ENCODE data around the gene HEXIM2.

HEXIM2 gene

DNA sequence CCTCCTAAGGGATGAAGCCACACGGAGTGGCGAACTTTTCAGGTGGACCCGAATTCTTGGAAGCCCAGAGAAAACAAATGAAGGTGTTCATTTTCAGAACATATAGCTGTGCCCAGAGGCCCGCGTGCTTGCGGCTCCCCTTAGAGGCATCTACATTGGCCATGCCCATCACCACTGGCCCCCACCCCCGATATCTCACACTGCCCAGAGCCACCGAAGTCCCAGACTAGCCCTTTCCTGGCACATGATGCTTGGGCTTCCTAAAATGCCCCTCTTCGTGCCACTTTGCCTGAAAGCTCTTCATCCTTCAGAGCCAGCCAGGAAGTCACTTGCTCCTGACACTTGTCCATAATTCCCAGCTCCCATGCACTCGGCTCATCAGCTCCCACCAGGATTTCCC is 15.5 kb upstream of the HEXIM2 start:
- Histone ChIP-seq H3K27me3 (ENCODE audit: control insufficient read depth, insufficient read depth, low read length) (no peaks in the 10 kb centered on the region), H3K79me2 (no peaks in the 10 kb centered on the region), H3K4me1 (no peaks in the 10 kb centered on the region), H3K36me3 (ENCODE audit: control insufficient read depth, insufficient read depth, low read length) (no peaks in the 10 kb centered on the region), H2AFZ (no peak overlapping the region), H3K9me3 (ENCODE audit: control insufficient read depth, low read length) (no peaks in the 10 kb centered on the region), H3K4me3 (ENCODE audit: low read depth, low read length) (peak overlapping the region; percentile 89), H3K4me2 (ENCODE audit: low read length) (peak overlapping the region; percentile 66), H3K9ac (no peak overlapping the region), H3K27ac (peak overlapping the region; percentile 100)
- TF ChIP-seq, protein P1, sequence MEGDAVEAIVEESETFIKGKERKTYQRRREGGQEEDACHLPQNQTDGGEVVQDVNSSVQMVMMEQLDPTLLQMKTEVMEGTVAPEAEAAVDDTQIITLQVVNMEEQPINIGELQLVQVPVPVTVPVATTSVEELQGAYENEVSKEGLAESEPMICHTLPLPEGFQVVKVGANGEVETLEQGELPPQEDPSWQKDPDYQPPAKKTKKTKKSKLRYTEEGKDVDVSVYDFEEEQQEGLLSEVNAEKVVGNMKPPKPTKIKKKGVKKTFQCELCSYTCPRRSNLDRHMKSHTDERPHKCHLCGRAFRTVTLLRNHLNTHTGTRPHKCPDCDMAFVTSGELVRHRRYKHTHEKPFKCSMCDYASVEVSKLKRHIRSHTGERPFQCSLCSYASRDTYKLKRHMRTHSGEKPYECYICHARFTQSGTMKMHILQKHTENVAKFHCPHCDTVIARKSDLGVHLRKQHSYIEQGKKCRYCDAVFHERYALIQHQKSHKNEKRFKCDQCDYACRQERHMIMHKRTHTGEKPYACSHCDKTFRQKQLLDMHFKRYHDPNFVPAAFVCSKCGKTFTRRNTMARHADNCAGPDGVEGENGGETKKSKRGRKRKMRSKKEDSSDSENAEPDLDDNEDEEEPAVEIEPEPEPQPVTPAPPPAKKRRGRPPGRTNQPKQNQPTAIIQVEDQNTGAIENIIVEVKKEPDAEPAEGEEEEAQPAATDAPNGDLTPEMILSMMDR (IDR thresholded peaks at IDR 0.05), result no peak

DNA sequence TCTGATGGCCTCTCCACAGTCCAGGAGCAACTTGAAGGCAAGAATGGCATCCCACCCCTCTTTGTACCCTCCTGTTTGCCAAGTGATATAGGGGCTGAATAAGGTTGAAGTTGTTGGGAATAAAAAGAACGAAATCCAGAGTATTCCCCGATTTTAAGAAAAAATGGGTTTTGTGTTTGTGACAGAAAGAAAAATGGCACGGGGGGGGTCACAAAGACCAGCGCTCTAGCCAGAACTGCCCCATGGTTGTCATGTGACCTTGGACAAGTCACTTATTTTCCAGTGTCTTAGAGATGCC is 15.1 kb upstream of the HEXIM2 start:
- peaks cover under 1% of the 10 kb centered on the region for H3K79me2 ChIP-seq
- no peaks in the 10 kb centered on the region for H3K27me3 ChIP-seq (ENCODE audit: control insufficient read depth, insufficient read depth, low read length)
- H3K9ac ChIP-seq, result no peak overlapping the region
- H3K4me3 ChIP-seq (ENCODE audit: low read depth, low read length), result peak overlapping the region; percentile 89
- peak overlapping the region; percentile 66 for H3K4me2 ChIP-seq (ENCODE audit: low read length)
- no peaks in the 10 kb centered on the region for H3K9me3 ChIP-seq (ENCODE audit: control insufficient read depth, low read length)
- H3K36me3 ChIP-seq (ENCODE audit: control insufficient read depth, insufficient read depth, low read length), result no peaks in the 10 kb centered on the region
- TF ChIP-seq, protein P1 (IDR thresholded peaks at IDR 0.05), result no peak
- H2AFZ ChIP-seq, result no peak overlapping the region
- H3K27ac ChIP-seq, result peak overlapping the region; percentile 100
- H3K4me1 ChIP-seq, result peaks cover 2% of the 10 kb centered on the region

DNA sequence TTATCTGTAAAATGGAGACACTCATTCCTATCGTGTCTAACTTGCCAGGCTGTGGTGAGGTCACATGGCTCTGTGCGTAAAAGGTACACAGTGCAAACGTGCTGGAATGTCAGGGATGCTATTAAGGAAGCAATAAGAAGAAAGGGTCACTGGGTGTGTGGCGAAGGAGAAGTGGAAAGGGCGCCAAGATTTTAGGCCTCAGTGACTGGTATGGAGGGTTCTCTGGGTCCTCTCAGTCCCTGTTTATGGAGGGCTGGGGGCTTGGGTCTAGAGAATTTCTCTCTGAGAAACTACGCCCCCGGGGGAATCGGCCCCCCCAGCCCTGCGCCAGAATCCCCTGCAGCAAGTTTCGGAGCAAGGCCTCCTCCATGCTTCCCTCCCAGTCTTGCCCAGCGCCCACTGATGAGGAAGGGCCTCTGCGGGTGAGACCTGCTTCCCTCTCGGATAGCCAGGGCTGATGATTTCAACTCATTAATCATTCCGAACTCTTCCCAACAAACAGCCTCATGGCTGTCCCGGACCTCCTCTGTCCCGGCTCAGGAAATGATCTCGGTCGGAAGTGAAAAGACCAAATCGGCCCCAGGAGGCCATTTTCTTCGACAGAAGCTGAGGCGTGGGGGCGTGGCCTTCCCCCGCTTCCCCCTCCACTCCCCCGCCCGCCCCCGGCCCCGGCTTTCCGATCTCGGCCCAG is 14.6 kb upstream of the HEXIM2 start:
- no peaks in the 10 kb centered on the region for H3K36me3 ChIP-seq (ENCODE audit: control insufficient read depth, insufficient read depth, low read length)
- TF ChIP-seq, protein P1 (IDR thresholded peaks at IDR 0.05), result no peak
- peak overlapping the region; percentile 66 for H3K4me2 ChIP-seq (ENCODE audit: low read length)
- H2AFZ ChIP-seq, result peak overlapping the region; percentile 84
- H3K9ac ChIP-seq, result peak overlapping the region; percentile 98
- peak overlapping the region; percentile 100 for H3K27ac ChIP-seq
- H3K4me1 ChIP-seq, result peaks cover 5% of the 10 kb centered on the region
- H3K79me2 ChIP-seq, result peaks cover 4% of the 10 kb centered on the region
- no peaks in the 10 kb centered on the region for H3K9me3 ChIP-seq (ENCODE audit: control insufficient read depth, low read length)
- H3K27me3 ChIP-seq (ENCODE audit: control insufficient read depth, insufficient read depth, low read length), result no peaks in the 10 kb centered on the region
- H3K4me3 ChIP-seq (ENCODE audit: low read depth, low read length), result peak overlapping the region; percentile 89

DNA sequence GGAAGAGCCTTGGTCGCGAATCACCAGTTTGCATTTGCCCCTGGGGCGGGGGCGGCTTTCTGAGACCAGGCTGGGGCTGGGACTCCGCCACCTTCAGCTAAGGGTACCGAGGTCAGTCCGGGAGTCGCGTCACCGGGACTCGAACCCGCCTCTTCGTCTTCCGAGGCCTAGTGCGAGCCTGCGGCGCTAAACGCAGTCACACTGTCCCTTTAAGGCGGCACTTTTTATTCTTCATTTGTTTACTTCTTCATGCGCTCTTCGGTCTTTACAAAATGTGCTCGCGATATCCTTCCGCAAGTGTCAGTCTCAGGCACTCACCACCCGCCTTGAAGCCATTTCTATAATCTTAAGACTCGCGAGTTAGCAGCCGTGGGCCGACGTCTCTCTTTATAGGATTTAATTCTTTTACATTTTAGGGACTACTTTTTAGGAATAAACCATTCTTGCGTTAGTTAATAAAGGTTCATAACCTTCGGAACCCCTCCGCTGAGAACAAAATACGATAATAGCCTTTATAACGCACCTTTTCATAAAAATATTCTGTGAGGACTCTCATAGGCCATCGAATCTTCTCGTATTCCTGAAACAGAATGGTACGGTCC is 14.0 kb upstream of the HEXIM2 start:
- peak overlapping the region; percentile 98 for H3K9ac ChIP-seq
- TF ChIP-seq, protein P1 (IDR thresholded peaks at IDR 0.05), result no peak
- no peaks in the 10 kb centered on the region for H3K9me3 ChIP-seq (ENCODE audit: control insufficient read depth, low read length)
- H3K4me2 ChIP-seq (ENCODE audit: low read length), result peak overlapping the region; percentile 66
- peak overlapping the region; percentile 100 for H3K27ac ChIP-seq
- H3K4me1 ChIP-seq, result peaks cover 5% of the 10 kb centered on the region
- H3K79me2 ChIP-seq, result peaks cover 8% of the 10 kb centered on the region
- no peaks in the 10 kb centered on the region for H3K27me3 ChIP-seq (ENCODE audit: control insufficient read depth, insufficient read depth, low read length)
- peak overlapping the region; percentile 84 for H2AFZ ChIP-seq
- peak overlapping the region; percentile 89 for H3K4me3 ChIP-seq (ENCODE audit: low read depth, low read length)
- no peaks in the 10 kb centered on the region for H3K36me3 ChIP-seq (ENCODE audit: control insufficient read depth, insufficient read depth, low read length)

Measured in parathyroid adenoma (tissue), 2 donors.